ENCODE data around the gene GRIK5.

The GRIK5 gene

GRCh38 chr19:42088471-42089190 is 18.6 kb upstream of the GRIK5 start:
- DNase-seq (ENCODE audit: low spot score) = no peak
- CTCF ChIA-PET = no interaction called here
- TF ChIP-seq CTCF (conservative IDR thresholded peaks at IDR 0.05; ENCODE audit: low read depth) = no peak
- H3K27ac ChIP-seq = no peak overlapping the region
- POLR2A ChIA-PET (ENCODE audit: low non-redundant PET) = no interaction called here

DNA sequence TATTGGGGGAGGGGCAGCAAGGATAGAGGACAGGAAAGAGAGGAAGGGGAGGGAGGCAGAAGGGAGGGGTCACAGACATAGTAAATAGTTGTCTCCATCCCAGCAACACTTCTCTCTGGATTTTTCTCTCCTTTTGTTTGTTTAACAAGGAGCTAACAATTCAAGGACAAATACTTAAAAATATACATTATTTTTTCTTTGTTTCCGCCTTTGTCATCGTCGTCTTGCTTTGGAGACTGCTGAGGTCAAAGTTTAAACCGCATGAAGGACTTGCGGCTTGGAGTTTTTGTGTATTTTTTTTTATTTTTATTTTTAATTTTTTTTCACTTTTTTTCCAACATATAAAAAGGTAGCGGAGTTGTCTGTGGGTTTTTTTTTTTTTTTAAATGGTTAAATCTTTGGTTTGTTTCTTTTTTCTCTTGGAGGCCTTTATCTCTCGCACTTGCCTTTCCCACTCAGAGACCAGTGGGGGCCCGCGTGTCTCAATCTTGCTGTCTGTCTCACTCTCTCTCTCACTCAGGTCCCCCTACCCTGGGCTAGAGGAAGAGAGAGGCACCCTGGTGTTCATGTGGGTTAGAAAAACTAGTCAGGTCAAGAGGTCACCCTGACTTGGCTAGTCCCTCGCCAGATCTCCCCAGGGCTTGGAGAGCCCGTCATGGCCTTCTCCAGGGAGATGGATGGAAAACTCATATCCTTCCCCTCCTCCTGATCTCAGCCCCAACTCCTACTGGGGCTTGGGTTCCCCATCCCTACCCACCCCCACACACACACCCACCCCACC is 17.0 kb upstream of the GRIK5 start:
- CTCF ChIA-PET = interaction anchor here (0.8 kb wide), 1 partner anchor 320 kb away, joined by 7 read pairs; no protein-coding TSS in a partner anchor
- no peak overlapping the region for H3K27ac ChIP-seq
- TF ChIP-seq CTCF (conservative IDR thresholded peaks at IDR 0.05; ENCODE audit: low read depth) = no peak
- POLR2A ChIA-PET (ENCODE audit: low non-redundant PET) = interaction anchor here (0.5 kb wide), 1 partner anchor 11 kb away, joined by 3 read pairs; the partner anchor contains the start of gene ZNF574
- no peak for DNase-seq (ENCODE audit: low spot score)

DNA sequence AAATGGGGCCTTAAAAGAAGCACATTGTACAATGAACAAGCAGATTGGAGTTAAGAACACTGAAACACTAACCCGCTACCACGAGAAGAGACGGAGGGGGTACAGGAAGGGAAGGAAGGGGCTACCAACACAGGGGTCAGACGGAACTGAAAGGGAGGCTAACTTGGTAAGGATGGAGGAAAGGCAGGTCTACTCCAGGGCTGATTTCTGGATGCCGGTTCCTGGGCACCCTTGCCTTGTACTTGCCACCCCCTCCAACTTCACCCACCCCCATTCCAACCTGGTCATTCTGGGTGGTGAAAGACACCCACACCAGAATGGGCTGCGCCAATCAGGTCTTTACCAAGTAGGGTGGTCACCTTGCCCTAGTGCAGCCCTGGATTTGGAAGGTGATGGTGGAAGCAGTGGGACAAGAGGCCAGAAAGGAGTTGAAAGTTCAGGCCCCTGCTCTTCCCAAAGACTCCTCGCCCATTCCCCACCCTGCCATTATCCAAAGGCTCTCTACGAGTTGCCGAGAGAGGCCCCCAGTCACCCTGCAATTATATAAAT is 16.3 kb upstream of the GRIK5 start:
- ChIA-PET CTCF (interaction anchor here (0.8 kb wide), 1 partner anchor 320 kb away, joined by 7 read pairs; no protein-coding TSS in a partner anchor), POLR2A (ENCODE audit: low non-redundant PET) (no interaction called here)
- no peak overlapping the region for H3K27ac ChIP-seq

GRCh38 chr19:42083537-42083936 is 13.5 kb upstream of the GRIK5 start:
- ChIA-PET CTCF (no interaction called here), POLR2A (ENCODE audit: low non-redundant PET) (no interaction called here)
- H3K27ac ChIP-seq = no peak overlapping the region
- TF ChIP-seq CTCF (conservative IDR thresholded peaks at IDR 0.05; ENCODE audit: low read depth) = no peak
- no peak for DNase-seq (ENCODE audit: low spot score)

More for the DNA sequence above, 16.3 kb upstream of the GRIK5 start:
- no peak for TF ChIP-seq CTCF (conservative IDR thresholded peaks at IDR 0.05; ENCODE audit: low read depth)
- DNase-seq (ENCODE audit: low spot score) = no peak

- POLR2A ChIA-PET (ENCODE audit: low non-redundant PET) = interaction anchor here (0.6 kb wide), 1 partner anchor 10 kb away, joined by 3 read pairs; no protein-coding TSS in a partner anchor
Measured at GRCh38 chr19:42081584-42082203, 11.7 kb upstream of the GRIK5 start.

More at GRCh38 chr19:42081584-42082203, 11.7 kb upstream of the GRIK5 start:
- CTCF ChIA-PET = interaction anchor here (0.5 to 1.1 kb wide), 5 partner anchors 9 to 173 kb away, joined by 3 to 8 read pairs (median 3); no protein-coding TSS in a partner anchor
- H3K27ac ChIP-seq = peak overlapping the region; percentile 5; the same call in 1 of the 2 replicates
- TF ChIP-seq CTCF (conservative IDR thresholded peaks at IDR 0.05; ENCODE audit: low read depth) = peak; percentile 43
- peak; percentile 27 for DNase-seq (ENCODE audit: low spot score)
